HepG2 (cell line): ENCODE results near the gene NARF. TPM values are rescaled to one million over a fixed set of nuclear protein-coding genes. Genes with fewer than 3 reads are reported as not detected.

ENCODE experiments used
- ARNT2 ChIP-seq: sonication (generic); formaldehyde crosslinking; IDR thresholded peaks from 2 replicates; pipeline ENCODE4 v1.8.0; 2022; ENCODE audit warnings: mild to moderate bottlenecking, low read depth, missing genetic modification reagents, moderate library complexity
- EEA1 ChIP-seq: sonication (generic); formaldehyde crosslinking; IDR thresholded peaks from 2 replicates; pipeline ENCODE4 v1.5.1; 2020; ENCODE audit warnings: mild to moderate bottlenecking, missing genetic modification reagents, borderline replicate concordance
- HMGXB4 ChIP-seq, 2 experiments: sonication (generic) in 1 of 2; formaldehyde crosslinking in 1 of 2; IDR thresholded peaks; 2 replicates each; pipeline versions ENCODE4 v1.4.0 to v1.6.1; 2018 to 2020; ENCODE audit warnings: missing genetic modification reagents in 2 of 2, borderline replicate concordance in 1 of 2, low read depth in 1 of 2, mild to moderate bottlenecking in 1 of 2, missing biosample characterization in 1 of 2
- KLF12 ChIP-seq: sonication (generic); formaldehyde crosslinking; IDR thresholded peaks from 2 replicates; pipeline ENCODE4 v1.4.0; 2020; ENCODE audit warnings: missing genetic modification reagents, borderline replicate concordance
- KLF13 ChIP-seq: sonication (generic); formaldehyde crosslinking; IDR thresholded peaks from 2 replicates; pipeline ENCODE4 v1.4.0; 2020; ENCODE audit warnings: mild to moderate bottlenecking, missing genetic modification reagents
- NCOR1 ChIP-seq: fragments of 200-600 bp; sonication (generic); IDR thresholded peaks from 2 replicates; pipeline ENCODE4 v1.7.0; 2017; ENCODE audit warnings: antibody characterized with exemption, low read length, borderline replicate concordance
- PAX8 ChIP-seq: sonication (generic); formaldehyde crosslinking; IDR thresholded peaks from 2 replicates; pipeline ENCODE4 v1.8.0; 2022; ENCODE audit warnings: mild to moderate bottlenecking, missing genetic modification reagents, borderline replicate concordance
- PRMT3 ChIP-seq: sonication (generic); formaldehyde crosslinking; IDR thresholded peaks from 2 replicates; pipeline ENCODE4 v1.8.1; 2022; ENCODE audit warnings: low read depth, mild to moderate bottlenecking, moderate library complexity, missing genetic modification reagents, borderline replicate concordance
- RBM22 ChIP-seq: fragments of 200-400 bp; formaldehyde crosslinking; optimal IDR thresholded peaks from 2 replicates; pipeline ENCODE3; 2017; ENCODE audit warnings: mild to moderate bottlenecking, low read length, moderate library complexity
- REPIN1 ChIP-seq: sonication (generic); formaldehyde crosslinking; IDR thresholded peaks from 2 replicates; pipeline ENCODE4 v1.8.0; 2022; ENCODE audit warnings: missing genetic modification reagents, low read depth, mild to moderate bottlenecking, borderline replicate concordance
- SMARCE1 ChIP-seq: fragments of 450-650 bp; IDR thresholded peaks from 2 replicates; pipeline ENCODE4 v1.6.1; 2017; ENCODE audit warnings: borderline replicate concordance
- TCF7L2 ChIP-seq: IDR thresholded peaks from 2 replicates; pipeline ENCODE4 v1.6.1; 2011; ENCODE audit warnings: mild to moderate bottlenecking, low read depth, low read length, moderate library complexity
- TSC22D2 ChIP-seq: sonication (generic); formaldehyde crosslinking; IDR thresholded peaks from 2 replicates; pipeline ENCODE4 v1.5.1; 2020; ENCODE audit warnings: missing genetic modification reagents, mild to moderate bottlenecking, borderline replicate concordance
- YEATS4 ChIP-seq: sonication (generic); formaldehyde crosslinking; IDR thresholded peaks from 2 replicates; pipeline ENCODE4 v1.4.0; 2020; ENCODE audit warnings: missing genetic modification reagents, borderline replicate concordance
- ZNF382 ChIP-seq: sonication (generic); formaldehyde crosslinking; IDR thresholded peaks from 2 replicates; pipeline ENCODE4 v1.5.0; 2020; ENCODE audit warnings: missing genetic modification reagents, mild to moderate bottlenecking, borderline replicate concordance
- ZNF432 ChIP-seq: sonication (generic); formaldehyde crosslinking; IDR thresholded peaks from 2 replicates; pipeline ENCODE4 v1.5.0; 2020; ENCODE audit warnings: missing genetic modification reagents, mild to moderate bottlenecking, borderline replicate concordance
- ZNF639 ChIP-seq: conservative IDR thresholded peaks from 2 replicates; pipeline ENCODE4 v1.6.1; 2018; ENCODE audit warnings: missing genetic modification reagents
- ZNF670 ChIP-seq: sonication (generic); formaldehyde crosslinking; IDR thresholded peaks from 2 replicates; pipeline ENCODE4 v1.8.0; 2022; ENCODE audit warnings: mild to moderate bottlenecking, missing genetic modification reagents, borderline replicate concordance
- ZNF850 ChIP-seq: sonication (generic); formaldehyde crosslinking; conservative IDR thresholded peaks from 2 replicates; pipeline ENCODE4 v1.9.0; 2021; ENCODE audit warnings: mild to moderate bottlenecking, missing genetic modification reagents
- polyA plus RNA-seq, 8 experiments: library from polyadenylated mRNA; depleted of rRNA in 3 of 8; stranded (reverse) in 7 of 8; unstranded in 1 of 8; fragments of >200 nt; fragmentation: Illumina TruSeq in 4 of 8; extraction: Trizol in 4 of 8; gene quantifications; 2 replicates each; pipeline versions ENCODE4 v1.2.1 to v1.2.3, GENCODE V29; 2011 to 2016; ENCODE audit warnings: low read depth in 4 of 8, missing spikeins in 1 of 8, mixed read lengths in 1 of 8; ENCODE audit not compliant: insufficient read depth in 1 of 8
- total RNA-seq, 5 experiments: library from RNA; depleted of rRNA; stranded (reverse); fragments of >200 nt; fragmentation: Illumina TruSeq; extraction: Trizol; gene quantifications; 2 replicates each; pipeline ENCODE4 v1.2.3, GENCODE V29; 2016; ENCODE audit warnings: low read depth in 1 of 5
- TF ChIP-seq, protein P1 (sequence below): sonication (generic); formaldehyde crosslinking; IDR thresholded peaks from 2 replicates; pipeline ENCODE4 v1.5.0; 2020; ENCODE audit warnings: missing genetic modification reagents, mild to moderate bottlenecking, borderline replicate concordance
- TF ChIP-seq, protein P2 (sequence below), 2 experiments: sonication (generic) in 1 of 2; formaldehyde crosslinking in 1 of 2; IDR thresholded peaks; 2 replicates each; pipeline versions ENCODE4 v1.5.1 to v1.6.1; 2011 to 2020; ENCODE audit warnings: borderline replicate concordance in 1 of 2, low read depth in 1 of 2, low read length in 1 of 2, mild to moderate bottlenecking in 1 of 2, missing genetic modification reagents in 1 of 2, moderate library complexity in 1 of 2

The NARF gene
- total and polyA plus RNA-seq, 2 of the 13 experiments (the other 11 are each of a cell fraction or from before 2014, with no cell fraction given), result 61.1 to 144 TPM

- TF ChIP-seq, protein P1, sequence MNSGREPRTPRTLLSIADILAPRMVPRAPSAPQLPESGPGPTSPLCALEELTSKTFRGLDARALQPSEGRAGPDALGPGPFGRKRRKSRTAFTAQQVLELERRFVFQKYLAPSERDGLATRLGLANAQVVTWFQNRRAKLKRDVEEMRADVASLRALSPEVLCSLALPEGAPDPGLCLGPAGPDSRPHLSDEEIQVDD (CRISPR knock-in tag), result peak; percentile 75; the same call in 1 of the 2 replicates
- TF ChIP-seq, protein P2, sequence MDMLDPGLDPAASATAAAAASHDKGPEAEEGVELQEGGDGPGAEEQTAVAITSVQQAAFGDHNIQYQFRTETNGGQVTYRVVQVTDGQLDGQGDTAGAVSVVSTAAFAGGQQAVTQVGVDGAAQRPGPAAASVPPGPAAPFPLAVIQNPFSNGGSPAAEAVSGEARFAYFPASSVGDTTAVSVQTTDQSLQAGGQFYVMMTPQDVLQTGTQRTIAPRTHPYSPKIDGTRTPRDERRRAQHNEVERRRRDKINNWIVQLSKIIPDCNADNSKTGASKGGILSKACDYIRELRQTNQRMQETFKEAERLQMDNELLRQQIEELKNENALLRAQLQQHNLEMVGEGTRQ (IDR thresholded peaks at IDR 0.05; ENCODE audit: low read depth, low read length), result no peak
- TF ChIP-seq, protein P2 (CRISPR knock-in tag; IDR thresholded peaks at IDR 0.05; ENCODE audit: borderline replicate concordance), result no peak
- TF ChIP-seq NCOR1, result no peak
- TF ChIP-seq TCF7L2, result no peak
- no peak for TF ChIP-seq SMARCE1
- TF ChIP-seq ZNF850 (CRISPR knock-in tag), result 0 out of 2 replicates have a peak, but pooled peaks have one; percentile 25
- peak; percentile 63 for TF ChIP-seq TSC22D2 (CRISPR knock-in tag)
- TF ChIP-seq KLF13 (CRISPR knock-in tag), result 0 out of 2 replicates have a peak, but pooled peaks have one; percentile 20
- TF ChIP-seq ZNF382 (CRISPR knock-in tag), result no peak
- peak; percentile 77 for TF ChIP-seq EEA1
- TF ChIP-seq PRMT3 (CRISPR knock-in tag), result peak; percentile 92; the same call in 1 of the 2 replicates
- peak; percentile 75; the same call in 1 of the 2 replicates for TF ChIP-seq ZNF639
- TF ChIP-seq HMGXB4 (CRISPR knock-in tag; IDR thresholded peaks at IDR 0.05; ENCODE audit: borderline replicate concordance in 1 of 2, low read depth in 1 of 2), result peak; percentile 57 to 76; a peak in 3 of 4 replicates
- TF ChIP-seq ZNF432, result no peak
- peak; percentile 21; the same call in 1 of the 2 replicates for TF ChIP-seq ZNF670 (CRISPR knock-in tag)
- TF ChIP-seq ARNT2 (CRISPR knock-in tag), result peak; percentile 98
- peak; percentile 91 for TF ChIP-seq REPIN1 (CRISPR knock-in tag)
- TF ChIP-seq RBM22, result no peak
- TF ChIP-seq YEATS4 (CRISPR knock-in tag), result peak; percentile 95
- TF ChIP-seq KLF12 (CRISPR knock-in tag), result peak; percentile 99
- TF ChIP-seq PAX8 (CRISPR knock-in tag), result 0 out of 2 replicates have a peak, but pooled peaks have one; percentile 41
These were observed 40.2 kb upstream of the NARF start, which contains the start of the genes HEXD and OGFOD3 (continued) for GRCh38 chr17:82418001-82418986.
